Thyroid gland (tissue), 4 donors: ENCODE data around the gene INTS3. TPM values are rescaled to one million over a fixed set of nuclear protein-coding genes. Genes with fewer than 3 reads are reported as not detected.

Experiments
- DNase-seq, 2 donors: peaks; one replicate each; pipeline ENCODE4 v3.0.0-alpha.2; 2019
- H3K27ac ChIP-seq, 3 donors: fragments of 200-600 bp; sonication (generic); 1 replicate in 2 of 3; 2 replicates in 1 of 3; pipeline ENCODE4 v1.5.1; 2016 to 2019; ENCODE audit warnings: mild to moderate bottlenecking in 1 of 3, moderate library complexity in 1 of 3
- H3K27me3 ChIP-seq: fragments of 200-600 bp; sonication (generic); one replicate; pipeline ENCODE4 v1.5.1; 2019
- H3K36me3 ChIP-seq, 2 donors: fragments of 200-600 bp; sonication (generic); one replicate each; pipeline ENCODE4 v1.5.1; 2016 to 2019
- H3K4me1 ChIP-seq, 2 donors: fragments of 200-600 bp; sonication (generic); one replicate each; pipeline ENCODE4 v1.5.1; 2017 to 2019
- H3K4me3 ChIP-seq, 3 donors: fragments of 200-600 bp; sonication (generic); replicated peaks in 1 of 3; 1 replicate in 2 of 3; 2 replicates in 1 of 3; pipeline ENCODE4 v1.5.1; 2016; ENCODE audit warnings: mild to moderate bottlenecking in 1 of 3
- H3K9me3 ChIP-seq: fragments of 200-600 bp; sonication (generic); one replicate; pipeline ENCODE4 v1.5.1; 2017
- CTCF ChIP-seq, 6 experiments: fragments of 200-600 bp in 3 of 6; fragments of 450-650 bp in 3 of 6; sonication (generic) in 3 of 6; IDR thresholded peaks; one replicate each; pipeline ENCODE4 v1.5.1; 2016 to 2019; ENCODE audit warnings: antibody characterized with exemption in 6 of 6, mild to moderate bottlenecking in 2 of 6, inconsistent platforms in 1 of 6, moderate library complexity in 1 of 6
- POLR2A ChIP-seq, 2 donors: fragments of 450-650 bp; IDR thresholded peaks; one replicate each; pipeline ENCODE4 v1.6.1; 2017; ENCODE audit warnings: antibody characterized with exemption in 2 of 2, mild to moderate bottlenecking in 2 of 2, moderate library complexity in 1 of 2
- WGBS, 2 donors: methylation state at CpG; one replicate each; pipeline ENCODE4 v1.1.5; 2017; 5-methylcytosine and 5-hydroxymethylcytosine counted together
- intact Hi-C: fragments of 100-400 bp; cut with DNase I; formaldehyde crosslinking; loops from one replicate; pipeline ENCODE4 v1.15.1; 2023
- total RNA-seq, 4 donors: library from RNA; depleted of rRNA; stranded (reverse); fragments of >200 nt; gene quantifications; one replicate each; pipeline ENCODE4 v1.2.3, GENCODE V29; 2016

Gene INTS3
- total RNA-seq, 4 donors from 2014 or later: 50.0 to 60.9 (median 56.3) TPM

GRCh38 chr1:153796786-153797659, 69.2 kb downstream of the INTS3 start:
- H3K9me3 ChIP-seq: no peaks in the 10 kb centered on the region
- WGBS, 2 donors: 57 to 59% methylated on average over 25 to 26 of the region's 26 CpGs
- DNase-seq: peak; percentile 89 to 92
- no peak overlapping the region for H3K4me3 ChIP-seq
- no peaks in the 10 kb centered on the region for H3K36me3 ChIP-seq
- H3K27ac ChIP-seq: no peak overlapping the region
- intact Hi-C loops: loop anchor here (5.0 to 10.0 kb wide), 2 partner anchors 148 to 190 kb away; partner anchors contain the start of genes DENND4B and RAB13
- H3K4me1 ChIP-seq: no peaks in the 10 kb centered on the region
- H3K27me3 ChIP-seq: no peaks in the 10 kb centered on the region
- TF ChIP-seq CTCF (IDR thresholded peaks at IDR 0.05): peak; percentile 74 to 94 (median 88)
- TF ChIP-seq POLR2A (IDR thresholded peaks at IDR 0.05): no peak

GRCh38 chr1:153798468-153798780, 70.6 kb downstream of the INTS3 start:
- DNase-seq: no peak
- intact Hi-C loops: loop anchor here (5.0 to 10.0 kb wide), 2 partner anchors 146 to 189 kb away; partner anchors contain the start of genes DENND4B and RAB13
- Histone ChIP-seq H3K9me3 (no peaks in the 10 kb centered on the region), H3K27me3 (no peaks in the 10 kb centered on the region), H3K27ac (no peak overlapping the region), H3K4me3 (no peak overlapping the region), H3K4me1 (peaks cover 0 to 1% of the 10 kb centered on the region in 2 donors), H3K36me3 (no peaks in the 10 kb centered on the region)
- TF ChIP-seq CTCF (IDR thresholded peaks at IDR 0.05) (no peak), POLR2A (IDR thresholded peaks at IDR 0.05) (no peak)
- WGBS, 2 donors: 75 to 85% methylated on average over 3 of the region's 3 CpGs

GRCh38 chr1:153799016-153799415, 71.2 kb downstream of the INTS3 start:
- intact Hi-C loops: loop anchor here (5.0 to 10.0 kb wide), 2 partner anchors 146 to 188 kb away; partner anchors contain the start of genes DENND4B and RAB13
- Histone ChIP-seq H3K4me1 (peaks cover 0 to 5% of the 10 kb centered on the region in 2 donors), H3K36me3 (no peaks in the 10 kb centered on the region), H3K27me3 (no peaks in the 10 kb centered on the region), H3K9me3 (no peaks in the 10 kb centered on the region), H3K4me3 (no peak overlapping the region), H3K27ac (no peak overlapping the region)
- WGBS, 2 donors: 86 to 98% methylated on average over 3 to 4 of the region's 4 CpGs
- DNase-seq: no peak
- TF ChIP-seq CTCF (IDR thresholded peaks at IDR 0.05): no peak
- no peak for TF ChIP-seq POLR2A (IDR thresholded peaks at IDR 0.05)

- DNase-seq: no peak
- H3K4me1 ChIP-seq: peaks cover 0 to 5% of the 10 kb centered on the region in 2 donors
- no peaks in the 10 kb centered on the region for H3K36me3 ChIP-seq
- intact Hi-C loops: loop anchor here (5.0 to 10.0 kb wide), 2 partner anchors 145 to 187 kb away; partner anchors contain the start of genes DENND4B and RAB13
- no peak overlapping the region for H3K27ac ChIP-seq
- no peak overlapping the region for H3K4me3 ChIP-seq
- WGBS, 2 donors: 94% methylated on average over 18 to 25 of the region's 27 CpGs
- no peak for TF ChIP-seq POLR2A (IDR thresholded peaks at IDR 0.05)
- TF ChIP-seq CTCF (IDR thresholded peaks at IDR 0.05): no peak
- no peaks in the 10 kb centered on the region for H3K27me3 ChIP-seq
- no peaks in the 10 kb centered on the region for H3K9me3 ChIP-seq
Observed at GRCh38 chr1:153799566-153800465, 72.0 kb downstream of the INTS3 start.
